Measurements from ENCODE around the gene NPHP4. TPM values are rescaled to one million over a fixed set of nuclear protein-coding genes. Genes with fewer than 3 reads are reported as not detected.

NPHP4 gene
- total RNA-seq, 1 donor = 8.0 TPM

GRCh38 chr1:5992814-5993555 is 760 bp upstream of the NPHP4 start:
- peak overlapping the region; percentile 92 for H3K4me3 ChIP-seq (ENCODE audit: insufficient read depth, low read length)
- H3K9me3 ChIP-seq (ENCODE audit: low read depth, low read length) = no peaks in the 10 kb centered on the region
- no peaks in the 10 kb centered on the region for H3K36me3 ChIP-seq (ENCODE audit: insufficient read depth, low read length)
- peak overlapping the region; percentile 98 for H3K4me2 ChIP-seq (ENCODE audit: insufficient read depth, low read length)
- peaks cover 20% of the 10 kb centered on the region for H3K79me2 ChIP-seq (ENCODE audit: insufficient read depth, low read length)
- no peaks in the 10 kb centered on the region for H3K27me3 ChIP-seq (ENCODE audit: insufficient read depth, low read length)
- peak overlapping the region; percentile 81 for H2AFZ ChIP-seq (ENCODE audit: low read length)
- DNase-seq (ENCODE audit: insufficient read length, low spot score, missing footprints) = peak; percentile 92
- H3K4me1 ChIP-seq (ENCODE audit: insufficient read depth, low read length) = peaks cover 15% of the 10 kb centered on the region
- no peak for TF ChIP-seq CTCF (IDR thresholded peaks at IDR 0.05; ENCODE audit: extremely low read depth, low read depth, low read length)
- no peak overlapping the region for H3K27ac ChIP-seq (ENCODE audit: low read depth, low read length)
- peaks cover 6% of the 10 kb centered on the region for H4K20me1 ChIP-seq (ENCODE audit: insufficient read depth, low read length)

- peak overlapping the region; percentile 98 for H3K4me2 ChIP-seq (ENCODE audit: insufficient read depth, low read length)
- no peak for TF ChIP-seq CTCF (IDR thresholded peaks at IDR 0.05; ENCODE audit: extremely low read depth, low read depth, low read length)
- H2AFZ ChIP-seq (ENCODE audit: low read length) = peak overlapping the region; percentile 94
- DNase-seq (ENCODE audit: insufficient read length, low spot score, missing footprints) = peak; percentile 96
- peaks cover 7% of the 10 kb centered on the region for H4K20me1 ChIP-seq (ENCODE audit: insufficient read depth, low read length)
- H3K4me1 ChIP-seq (ENCODE audit: insufficient read depth, low read length) = peaks cover 15% of the 10 kb centered on the region
- H3K9me3 ChIP-seq (ENCODE audit: low read depth, low read length) = no peaks in the 10 kb centered on the region
- H3K27ac ChIP-seq (ENCODE audit: low read depth, low read length) = peak overlapping the region; percentile 90
- peaks cover 22% of the 10 kb centered on the region for H3K79me2 ChIP-seq (ENCODE audit: insufficient read depth, low read length)
- H3K27me3 ChIP-seq (ENCODE audit: insufficient read depth, low read length) = no peaks in the 10 kb centered on the region
- H3K4me3 ChIP-seq (ENCODE audit: insufficient read depth, low read length) = peak overlapping the region; percentile 92
- no peaks in the 10 kb centered on the region for H3K36me3 ChIP-seq (ENCODE audit: insufficient read depth, low read length)
These were observed 722 bp downstream of the NPHP4 start for GRCh38 chr1:5991381-5992025.

- TF ChIP-seq CTCF (IDR thresholded peaks at IDR 0.05; ENCODE audit: extremely low read depth, low read depth, low read length) = no peak
- peaks cover 15% of the 10 kb centered on the region for H3K4me1 ChIP-seq (ENCODE audit: insufficient read depth, low read length)
- H3K4me3 ChIP-seq (ENCODE audit: insufficient read depth, low read length) = peak overlapping the region; percentile 92
- H3K36me3 ChIP-seq (ENCODE audit: insufficient read depth, low read length) = no peaks in the 10 kb centered on the region
- no peaks in the 10 kb centered on the region for H3K9me3 ChIP-seq (ENCODE audit: low read depth, low read length)
- peak overlapping the region; percentile 98 for H3K4me2 ChIP-seq (ENCODE audit: insufficient read depth, low read length)
- peak; percentile 90 for DNase-seq (ENCODE audit: insufficient read length, low spot score, missing footprints)
- peak overlapping the region; percentile 37 for H3K27ac ChIP-seq (ENCODE audit: low read depth, low read length)
- peaks cover 7% of the 10 kb centered on the region for H4K20me1 ChIP-seq (ENCODE audit: insufficient read depth, low read length)
- peaks cover 22% of the 10 kb centered on the region for H3K79me2 ChIP-seq (ENCODE audit: insufficient read depth, low read length)
- peak overlapping the region; percentile 94 for H2AFZ ChIP-seq (ENCODE audit: low read length)
- no peaks in the 10 kb centered on the region for H3K27me3 ChIP-seq (ENCODE audit: insufficient read depth, low read length)
These were observed 1.3 kb downstream of the NPHP4 start for GRCh38 chr1:5990913-5991312.

- Histone ChIP-seq H3K4me1 (ENCODE audit: insufficient read depth, low read length) (peaks cover 15% of the 10 kb centered on the region), H3K27ac (ENCODE audit: low read depth, low read length) (no peak overlapping the region), H3K27me3 (ENCODE audit: insufficient read depth, low read length) (no peaks in the 10 kb centered on the region), H3K36me3 (ENCODE audit: insufficient read depth, low read length) (no peaks in the 10 kb centered on the region), H3K79me2 (ENCODE audit: insufficient read depth, low read length) (peaks cover 22% of the 10 kb centered on the region), H3K9me3 (ENCODE audit: low read depth, low read length) (no peaks in the 10 kb centered on the region), H3K4me3 (ENCODE audit: insufficient read depth, low read length) (no peak overlapping the region), H4K20me1 (ENCODE audit: insufficient read depth, low read length) (peaks cover 7% of the 10 kb centered on the region), H3K4me2 (ENCODE audit: insufficient read depth, low read length) (no peak overlapping the region), H2AFZ (ENCODE audit: low read length) (no peak overlapping the region)
- DNase-seq (ENCODE audit: insufficient read length, low spot score, missing footprints) = peak; percentile 55
- no peak for TF ChIP-seq CTCF (IDR thresholded peaks at IDR 0.05; ENCODE audit: extremely low read depth, low read depth, low read length)
These were observed 2.4 kb downstream of the NPHP4 start for GRCh38 chr1:5989731-5990271.
